ENCODE measurements around the gene COQ9.

Gene COQ9

GRCh38 chr16:57470711-57471110 is 23.4 kb downstream of the COQ9 start:
- TF ChIP-seq TCF4 (CRISPR knock-in tag; IDR thresholded peaks at IDR 0.05; ENCODE audit: borderline replicate concordance) (no peak), TSHZ2 (CRISPR knock-in tag; IDR thresholded peaks at IDR 0.05) (no peak), BACH2 (CRISPR knock-in tag; IDR thresholded peaks at IDR 0.05; ENCODE audit: borderline replicate concordance) (no peak), ZNF8 (CRISPR knock-in tag; IDR thresholded peaks at IDR 0.05) (no peak), GLIS3 (CRISPR knock-in tag; IDR thresholded peaks at IDR 0.05) (no peak), ESRRG (CRISPR knock-in tag; IDR thresholded peaks at IDR 0.05) (no peak), PATZ1 (CRISPR knock-in tag; IDR thresholded peaks at IDR 0.05; ENCODE audit: borderline replicate concordance) (no peak), ZC3H10 (CRISPR knock-in tag; IDR thresholded peaks at IDR 0.05) (no peak)
- no peak for ATAC-seq

GRCh38 chr16:57471209-57471608 is 23.9 kb downstream of the COQ9 start:
- ATAC-seq, result no peak
- no peak for TF ChIP-seq CREB5 (CRISPR knock-in tag; IDR thresholded peaks at IDR 0.05; ENCODE audit: low read depth)
- TF ChIP-seq ARNTL (CRISPR knock-in tag; IDR thresholded peaks at IDR 0.05; ENCODE audit: borderline replicate concordance, low read depth), result no peak
- no peak for TF ChIP-seq SNAI2 (CRISPR knock-in tag; IDR thresholded peaks at IDR 0.05)
- TF ChIP-seq ZFP3 (CRISPR knock-in tag; IDR thresholded peaks at IDR 0.05), result no peak
- no peak for TF ChIP-seq GLIS3 (CRISPR knock-in tag; IDR thresholded peaks at IDR 0.05)
- TF ChIP-seq ZNF565 (CRISPR knock-in tag; conservative IDR thresholded peaks at IDR 0.05; ENCODE audit: low read depth), result no peak
- TF ChIP-seq TSHZ2 (CRISPR knock-in tag; IDR thresholded peaks at IDR 0.05), result no peak
- no peak for TF ChIP-seq TOX (CRISPR knock-in tag; IDR thresholded peaks at IDR 0.05; ENCODE audit: borderline replicate concordance)
- TF ChIP-seq CSRNP3 (CRISPR knock-in tag; IDR thresholded peaks at IDR 0.05), result no peak
- TF ChIP-seq BACH2 (CRISPR knock-in tag; IDR thresholded peaks at IDR 0.05; ENCODE audit: borderline replicate concordance), result no peak
- TF ChIP-seq ZNF70 (CRISPR knock-in tag; IDR thresholded peaks at IDR 0.05), result no peak
- TF ChIP-seq ZNF8 (CRISPR knock-in tag; IDR thresholded peaks at IDR 0.05), result no peak
- TF ChIP-seq PPARA (CRISPR knock-in tag; IDR thresholded peaks at IDR 0.05; ENCODE audit: borderline replicate concordance), result no peak
- TF ChIP-seq ISL1 (CRISPR knock-in tag; IDR thresholded peaks at IDR 0.05), result no peak
- no peak for TF ChIP-seq CSDC2 (CRISPR knock-in tag; IDR thresholded peaks at IDR 0.05)
- TF ChIP-seq ESRRG (CRISPR knock-in tag; IDR thresholded peaks at IDR 0.05), result no peak

Data from SK-N-SH treated with all-trans-retinoic acid at 6 μM for 48 hours (cell line).